IMR-90 (cell line): Measurements from ENCODE around the gene BCAS1. TPM values are rescaled to one million over a fixed set of nuclear protein-coding genes. Genes with fewer than 3 reads are reported as not detected.

Experiments
- ATAC-seq: fragments of 200-7000 bp; cut with Tn5 transposase; 2 replicates; pipeline ENCODE4 v1.9.1; 2020; ENCODE audit warnings: low read depth, mild to moderate bottlenecking, moderate library complexity
- BruUV-seq: library from RNA; stranded (reverse); fragments of 400-500 nt; replicated peaks from 2 replicates; lab custom pipeline; 2021; lab: Mats Ljungman, UMichigan
- CTCF ChIA-PET: fragments of 300-600 bp; formaldehyde crosslinking; extraction: SDS; loops from one replicate; lab custom pipeline; 2021; ENCODE audit warnings: antibody characterized with exemption; lab: Yijun Ruan, JAX
- POLR2A ChIA-PET: fragments of 300-600 bp; sonication (Branson Sonifier 250); formaldehyde crosslinking; loops from one replicate; lab custom pipeline; 2022; ENCODE audit warnings: antibody characterized with exemption; ENCODE audit not compliant: unreplicated experiment; lab: Charles Lee
- DNase-seq: peaks from one replicate; pipeline ENCODE4 v3.0.0; 2013
- H2AFZ ChIP-seq: replicated peaks from 2 replicates; pipeline ENCODE3; 2013; ENCODE audit warnings: low read length, mild to moderate bottlenecking; ENCODE audit not compliant: poor library complexity
- H2AK5ac ChIP-seq: 2 replicates; pipeline ENCODE4 v1.6.1; 2013; ENCODE audit warnings: low read depth, low read length, inconsistent platforms
- H2AK9ac ChIP-seq: replicated peaks from 2 replicates; pipeline ENCODE3; 2013; ENCODE audit warnings: mild to moderate bottlenecking, low read depth, low read length, moderate library complexity; ENCODE audit not compliant: poor library complexity
- H2BK120ac ChIP-seq: 2 replicates; pipeline ENCODE4 v1.6.1; 2013; ENCODE audit warnings: low read depth, low read length, inconsistent platforms
- H2BK15ac ChIP-seq: 3 replicates; pipeline ENCODE4 v1.6.1; 2013; ENCODE audit warnings: low read depth, low read length, inconsistent platforms
- H2BK20ac ChIP-seq: 2 replicates; pipeline ENCODE4 v1.6.1; 2013; ENCODE audit warnings: low read depth, mild to moderate bottlenecking, inconsistent platforms, low read length, moderate library complexity
- H2BK5ac ChIP-seq: 2 replicates; pipeline ENCODE4 v1.6.1; 2013; ENCODE audit warnings: mild to moderate bottlenecking, low read depth, low read length, inconsistent platforms; ENCODE audit not compliant: poor library complexity, severe bottlenecking
- H3K14ac ChIP-seq: replicated peaks from 2 replicates; pipeline ENCODE4 v1.6.1; 2013; ENCODE audit warnings: low read depth, low read length, inconsistent platforms
- H3K18ac ChIP-seq: 2 replicates; pipeline ENCODE4 v1.6.1; 2013; ENCODE audit warnings: low read depth, low read length, control low read depth
- H3K23ac ChIP-seq: 2 replicates; pipeline ENCODE4 v1.6.1; 2013; ENCODE audit warnings: low read depth, low read length, inconsistent platforms
- H3K27ac ChIP-seq: 2 replicates; pipeline ENCODE4 v1.5.1; 2013; ENCODE audit warnings: mild to moderate bottlenecking, control low read depth, low read length; ENCODE audit not compliant: insufficient read depth
- H3K27me3 ChIP-seq: 2 replicates; pipeline ENCODE4 v1.6.1; 2013; ENCODE audit warnings: low read length; ENCODE audit not compliant: control insufficient read depth, insufficient read depth
- H3K36me3 ChIP-seq: 2 replicates; pipeline ENCODE4 v1.6.1; 2013; ENCODE audit warnings: low read length, mixed read lengths; ENCODE audit not compliant: control insufficient read depth, insufficient read depth
- H3K4ac ChIP-seq: 2 replicates; pipeline ENCODE4 v1.6.1; 2013; ENCODE audit warnings: low read depth, low read length, inconsistent platforms
- H3K4me1 ChIP-seq: 2 replicates; pipeline ENCODE4 v1.6.1; 2013; ENCODE audit warnings: low read length, mixed read lengths; ENCODE audit not compliant: control insufficient read depth, insufficient read depth
- H3K4me2 ChIP-seq: 2 replicates; pipeline ENCODE4 v1.6.1; 2013; ENCODE audit warnings: low read depth, mild to moderate bottlenecking, control low read depth, low read length, moderate library complexity
- H3K4me3 ChIP-seq: 2 replicates; pipeline ENCODE4 v1.5.1; 2013; ENCODE audit warnings: low read depth, mild to moderate bottlenecking, control low read depth, low read length, moderate library complexity; ENCODE audit not compliant: insufficient read depth
- H3K56ac ChIP-seq: 2 replicates; pipeline ENCODE4 v1.6.1; 2013; ENCODE audit warnings: low read length, inconsistent platforms; ENCODE audit not compliant: insufficient read depth; ENCODE audit errors: extremely low read depth
- H3K79me1 ChIP-seq, 2 experiments: 2 replicates each; pipeline ENCODE4 v1.6.1; 2013; ENCODE audit warnings: low read length in 2 of 2, inconsistent platforms in 1 of 2, low read depth in 1 of 2
- H3K9ac ChIP-seq: 2 replicates; pipeline ENCODE4 v1.6.1; 2013; ENCODE audit warnings: low read depth, low read length, control low read depth
- H3K9me1 ChIP-seq: 2 replicates; pipeline ENCODE4 v1.6.1; 2013; ENCODE audit warnings: low read length, inconsistent platforms; ENCODE audit not compliant: insufficient read depth
- H3K9me3 ChIP-seq: 2 replicates; pipeline ENCODE4 v1.6.1; 2013; ENCODE audit warnings: low read length; ENCODE audit not compliant: control insufficient read depth, insufficient read depth
- H4K20me1 ChIP-seq: 2 replicates; pipeline ENCODE4 v1.6.1; 2013; ENCODE audit warnings: low read length, inconsistent platforms; ENCODE audit not compliant: insufficient read depth
- H4K5ac ChIP-seq: 2 replicates; pipeline ENCODE4 v1.6.1; 2013; ENCODE audit warnings: mild to moderate bottlenecking, low read depth, low read length, control low read depth
- H4K8ac ChIP-seq, 2 experiments: 2 replicates each; pipeline ENCODE4 v1.6.1; 2013; ENCODE audit warnings: low read depth in 2 of 2, low read length in 2 of 2, control low read depth in 1 of 2, inconsistent platforms in 1 of 2
- H4K91ac ChIP-seq: 2 replicates; pipeline ENCODE4 v1.6.1; 2013; ENCODE audit warnings: low read depth, low read length, inconsistent platforms; ENCODE audit not compliant: insufficient read depth
- CEBPB ChIP-seq: IDR thresholded peaks from 2 replicates; pipeline ENCODE4 v1.6.1; 2012; ENCODE audit warnings: low read depth, low read length, improper control_type of control experiment
- CHD1 ChIP-seq: IDR thresholded peaks from 2 replicates; pipeline ENCODE4 v1.6.1; 2012; ENCODE audit warnings: low read depth, low read length, improper control_type of control experiment
- FOS ChIP-seq: fragments of 150-350 bp; IDR thresholded peaks from 2 replicates; pipeline ENCODE4 v1.6.1; 2016; ENCODE audit warnings: low read depth, low read length
- MAZ ChIP-seq: IDR thresholded peaks from 2 replicates; pipeline ENCODE4 v1.6.1; 2012; ENCODE audit warnings: low read depth, mild to moderate bottlenecking, low read length, improper control_type of control experiment, moderate library complexity, borderline replicate concordance
- NFE2L2 ChIP-seq: fragments of 150-350 bp; IDR thresholded peaks from 2 replicates; pipeline ENCODE4 v1.6.1; 2016; ENCODE audit warnings: low read depth, mild to moderate bottlenecking, low read length
- POLR2A ChIP-seq: IDR thresholded peaks from 2 replicates; pipeline ENCODE4 v1.6.1; 2012; ENCODE audit warnings: mild to moderate bottlenecking, low read depth, low read length
- RAD21 ChIP-seq: IDR thresholded peaks from 2 replicates; pipeline ENCODE4 v1.6.1; 2012; ENCODE audit warnings: low read length, improper control_type of control experiment
- RCOR1 ChIP-seq: IDR thresholded peaks from 2 replicates; pipeline ENCODE4 v1.6.1; 2012; ENCODE audit warnings: mild to moderate bottlenecking, low read length, improper control_type of control experiment; ENCODE audit not compliant: insufficient replicate concordance
- RFX5 ChIP-seq: IDR thresholded peaks from 2 replicates; pipeline ENCODE4 v1.8.0; 2012; ENCODE audit warnings: low read depth, mild to moderate bottlenecking, low read length, moderate library complexity
- SMC3 ChIP-seq: fragments of 150-350 bp; IDR thresholded peaks from 2 replicates; pipeline ENCODE4 v1.6.1; 2016; ENCODE audit warnings: low read depth, mild to moderate bottlenecking, antibody characterized with exemption, low read length, moderate library complexity
- WGBS, 2 experiments: methylation state at CpG; one replicate each; pipeline versions ENCODE4 v1.1.5 to v1.1.7; 2013; ENCODE audit warnings: missing lambda C conversion rate in 2 of 2; ENCODE audit not compliant: insufficient read length in 1 of 2; ENCODE audit errors: extremely low coverage in 2 of 2; 5-methylcytosine and 5-hydroxymethylcytosine counted together
- dilution Hi-C: fragments of 300-500 bp; cut with HindIII; formaldehyde crosslinking; loops from one replicate; pipeline ENCODE4 v1.14.3; 2018; ENCODE audit warnings: low sequenced_read_pairs; ENCODE audit not compliant: unreplicated experiment
- in situ Hi-C: fragments of 300-500 bp; cut with MboI; formaldehyde crosslinking; loops from 3 replicates; pipeline ENCODE4 v1.14.3; 2019; ENCODE audit warnings: low sequenced_read_pairs, inconsistent platforms, mixed read lengths
- intact Hi-C: fragments of 100-400 bp; cut with micrococcal nuclease; formaldehyde crosslinking; loops from 2 replicates; pipeline ENCODE4 v1.10.0; 2022
- polyA plus RNA-seq, 3 experiments: library from polyadenylated mRNA; depleted of rRNA; stranded (reverse); fragments of >200 nt; gene quantifications; 2 replicates each; pipeline ENCODE4 v1.2.3, GENCODE V29; 2012; ENCODE audit warnings: low replicate concordance in 1 of 3
- total RNA-seq: library from RNA; depleted of rRNA; stranded (reverse); fragments of >200 nt; gene quantifications from 2 replicates; pipeline ENCODE4 v1.2.3, GENCODE V29; 2012
- TF ChIP-seq, protein P1 (sequence below): fragments of 150-350 bp; IDR thresholded peaks from 2 replicates; pipeline ENCODE4 v1.6.1; 2017; ENCODE audit warnings: mild to moderate bottlenecking, antibody characterized with exemption, low read length, low read depth
- TF ChIP-seq, protein P2 (sequence below): fragments of 150-350 bp; IDR thresholded peaks from 2 replicates; pipeline ENCODE4 v1.6.1; 2016; ENCODE audit warnings: low read depth, mild to moderate bottlenecking, low read length, moderate library complexity, borderline replicate concordance
- TF ChIP-seq, protein P3 (sequence below): conservative IDR thresholded peaks from 2 replicates; pipeline ENCODE4 v1.5.1; 2012; ENCODE audit warnings: mild to moderate bottlenecking, low read depth, low read length, improper control_type of control experiment

The BCAS1 gene
- total and polyA plus RNA-seq, 2 of the 4 experiments (the other 2 are of a cell fraction): under 0.01 TPM; not detected in 1

DNA sequence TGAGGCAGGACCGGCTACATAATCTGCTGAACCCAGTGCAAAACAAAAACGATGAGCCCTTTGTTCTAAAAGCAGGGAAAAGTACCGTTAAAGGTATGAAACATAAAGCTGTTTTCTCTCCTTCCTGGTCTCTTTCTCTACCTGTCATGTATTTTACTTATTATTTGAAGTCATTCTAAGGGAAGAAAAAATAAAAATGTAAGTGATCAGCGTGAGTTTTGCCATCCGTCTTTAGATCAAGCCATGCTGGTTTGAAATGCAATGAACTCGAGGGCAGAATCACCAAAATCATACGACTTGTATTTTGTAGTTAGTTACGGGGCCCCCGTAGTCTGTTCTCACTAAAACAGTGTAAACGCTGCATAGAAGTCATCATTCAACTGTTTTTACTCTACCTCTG is 2.9 kb upstream of the BCAS1 start:
- H3K18ac ChIP-seq: no peak overlapping the region
- H3K9ac ChIP-seq: no peak overlapping the region
- no peaks in the 10 kb centered on the region for H4K20me1 ChIP-seq
- H3K23ac ChIP-seq: no peak overlapping the region
- H2BK15ac ChIP-seq: no peak overlapping the region
- no peak overlapping the region for H4K91ac ChIP-seq
- no peak overlapping the region for H4K8ac ChIP-seq
- CTCF ChIA-PET: no interaction called here
- no peaks in the 10 kb centered on the region for H3K36me3 ChIP-seq
- no peak overlapping the region for H3K56ac ChIP-seq
- no peaks in the 10 kb centered on the region for H3K9me1 ChIP-seq
- no peak overlapping the region for H3K14ac ChIP-seq
- BruUV-seq: no TSS peak
- H2BK5ac ChIP-seq: no peak overlapping the region
- H3K4me2 ChIP-seq: no peak overlapping the region
- peaks cover 2% of the 10 kb centered on the region for H3K27me3 ChIP-seq
- ATAC-seq (no peak), DNase-seq (no peak)
- H2BK120ac ChIP-seq: no peak overlapping the region
- no peak overlapping the region for H2AFZ ChIP-seq
- no peaks in the 10 kb centered on the region for H3K79me1 ChIP-seq
- in situ Hi-C loops: no loop called here
- H3K4ac ChIP-seq: no peak overlapping the region
- TF ChIP-seq SMC3: no peak
- TF ChIP-seq POLR2A: no peak
- TF ChIP-seq, protein P1, sequence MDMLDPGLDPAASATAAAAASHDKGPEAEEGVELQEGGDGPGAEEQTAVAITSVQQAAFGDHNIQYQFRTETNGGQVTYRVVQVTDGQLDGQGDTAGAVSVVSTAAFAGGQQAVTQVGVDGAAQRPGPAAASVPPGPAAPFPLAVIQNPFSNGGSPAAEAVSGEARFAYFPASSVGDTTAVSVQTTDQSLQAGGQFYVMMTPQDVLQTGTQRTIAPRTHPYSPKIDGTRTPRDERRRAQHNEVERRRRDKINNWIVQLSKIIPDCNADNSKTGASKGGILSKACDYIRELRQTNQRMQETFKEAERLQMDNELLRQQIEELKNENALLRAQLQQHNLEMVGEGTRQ: no peak
- no peak for TF ChIP-seq FOS
- TF ChIP-seq CHD1: no peak
- TF ChIP-seq CEBPB: no peak
- TF ChIP-seq MAZ: no peak
- TF ChIP-seq RCOR1: no peak
- TF ChIP-seq RAD21: no peak
- no peak for TF ChIP-seq NFE2L2
- no peak for TF ChIP-seq RFX5
- TF ChIP-seq, protein P2, sequence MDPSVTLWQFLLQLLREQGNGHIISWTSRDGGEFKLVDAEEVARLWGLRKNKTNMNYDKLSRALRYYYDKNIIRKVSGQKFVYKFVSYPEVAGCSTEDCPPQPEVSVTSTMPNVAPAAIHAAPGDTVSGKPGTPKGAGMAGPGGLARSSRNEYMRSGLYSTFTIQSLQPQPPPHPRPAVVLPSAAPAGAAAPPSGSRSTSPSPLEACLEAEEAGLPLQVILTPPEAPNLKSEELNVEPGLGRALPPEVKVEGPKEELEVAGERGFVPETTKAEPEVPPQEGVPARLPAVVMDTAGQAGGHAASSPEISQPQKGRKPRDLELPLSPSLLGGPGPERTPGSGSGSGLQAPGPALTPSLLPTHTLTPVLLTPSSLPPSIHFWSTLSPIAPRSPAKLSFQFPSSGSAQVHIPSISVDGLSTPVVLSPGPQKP: no peak
- TF ChIP-seq, protein P3, sequence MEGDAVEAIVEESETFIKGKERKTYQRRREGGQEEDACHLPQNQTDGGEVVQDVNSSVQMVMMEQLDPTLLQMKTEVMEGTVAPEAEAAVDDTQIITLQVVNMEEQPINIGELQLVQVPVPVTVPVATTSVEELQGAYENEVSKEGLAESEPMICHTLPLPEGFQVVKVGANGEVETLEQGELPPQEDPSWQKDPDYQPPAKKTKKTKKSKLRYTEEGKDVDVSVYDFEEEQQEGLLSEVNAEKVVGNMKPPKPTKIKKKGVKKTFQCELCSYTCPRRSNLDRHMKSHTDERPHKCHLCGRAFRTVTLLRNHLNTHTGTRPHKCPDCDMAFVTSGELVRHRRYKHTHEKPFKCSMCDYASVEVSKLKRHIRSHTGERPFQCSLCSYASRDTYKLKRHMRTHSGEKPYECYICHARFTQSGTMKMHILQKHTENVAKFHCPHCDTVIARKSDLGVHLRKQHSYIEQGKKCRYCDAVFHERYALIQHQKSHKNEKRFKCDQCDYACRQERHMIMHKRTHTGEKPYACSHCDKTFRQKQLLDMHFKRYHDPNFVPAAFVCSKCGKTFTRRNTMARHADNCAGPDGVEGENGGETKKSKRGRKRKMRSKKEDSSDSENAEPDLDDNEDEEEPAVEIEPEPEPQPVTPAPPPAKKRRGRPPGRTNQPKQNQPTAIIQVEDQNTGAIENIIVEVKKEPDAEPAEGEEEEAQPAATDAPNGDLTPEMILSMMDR: no peak
- H2AK9ac ChIP-seq: no peak overlapping the region
- no peak overlapping the region for H3K4me3 ChIP-seq
- H4K5ac ChIP-seq: no peak overlapping the region
- intact Hi-C loops: no loop called here
- WGBS, 2 experiments: 53% methylated on average over 3 of the region's 10 CpGs; no CpG with 5 or more reads in 1 of the 2 experiments
- H2AK5ac ChIP-seq: no peak overlapping the region
- H3K4me1 ChIP-seq: no peaks in the 10 kb centered on the region
- H3K9me3 ChIP-seq: no peaks in the 10 kb centered on the region
- POLR2A ChIA-PET: no interaction called here
- no peak overlapping the region for H3K27ac ChIP-seq
- H2BK20ac ChIP-seq: no peak overlapping the region
- dilution Hi-C loops: no loop called here
